ENCODE measurements around the gene RASGRP1. TPM values are rescaled to one million over a fixed set of nuclear protein-coding genes. Genes with fewer than 3 reads are reported as not detected.

The RASGRP1 gene
- total and polyA plus RNA-seq, 10 of the 15 experiments (the other 5 are each of a cell fraction or from before 2014, with no cell fraction given), result 5.6 to 234 (median 20.9) TPM

GRCh38 chr15:38453971-38454695 lies 110.5 kb downstream of the RASGRP1 start, which contains the start of gene FAM98B (continued):
- TF ChIP-seq ZNF384 (IDR thresholded peaks at IDR 0.05; ENCODE audit: borderline replicate concordance, low read depth, low read length) (no peak), USF1 (IDR thresholded peaks at IDR 0.05; ENCODE audit: borderline replicate concordance, extremely low read length, insufficient read depth, low read depth, low read length) (peak; percentile 35), DPF2 (IDR thresholded peaks at IDR 0.05) (peak; percentile 49), ETV6 (conservative IDR thresholded peaks at IDR 0.05 in 1 of 2, IDR thresholded peaks at IDR 0.05 in 1 of 2; ENCODE audit: borderline replicate concordance in 1 of 2, low read depth in 1 of 2) (peak in 1 of 2 experiments; percentile 36; a peak in 1 of 4 replicates), BCLAF1 (IDR thresholded peaks at IDR 0.05) (no peak), ELK1 (IDR thresholded peaks at IDR 0.05; ENCODE audit: low read depth, low read length) (peak; percentile 59; the same call in 1 of the 2 replicates), ZNF274 (IDR thresholded peaks at IDR 0.05; ENCODE audit: insufficient read depth, insufficient read length) (no peak), TCF7 (IDR thresholded peaks at IDR 0.05; ENCODE audit: borderline replicate concordance) (peak; percentile 73; the same call in 1 of the 2 replicates), NR2C1 (IDR thresholded peaks at IDR 0.05) (peak; percentile 94), BRCA1 (IDR thresholded peaks at IDR 0.05; ENCODE audit: low read depth, low read length) (no peak), MEF2A (IDR thresholded peaks at IDR 0.05; ENCODE audit: insufficient read depth, low read depth, low read length) (no peak), HDGF (IDR thresholded peaks at IDR 0.05) (no peak), USF2 (IDR thresholded peaks at IDR 0.05; ENCODE audit: borderline replicate concordance, low read depth, low read length) (no peak), CBX5 (IDR thresholded peaks at IDR 0.05; ENCODE audit: low read depth) (peak; percentile 97), ZSCAN29 (IDR thresholded peaks at IDR 0.05) (peak; percentile 72; the same call in 1 of the 2 replicates), RELA (IDR thresholded peaks at IDR 0.05; ENCODE audit: borderline replicate concordance, partially characterized antibody) (peak; percentile 57), YBX1 (IDR thresholded peaks at IDR 0.05) (no peak), PBX3 (IDR thresholded peaks at IDR 0.05; ENCODE audit: insufficient replicate concordance, low read depth, low read length) (no peak), SIN3A (IDR thresholded peaks at IDR 0.05; ENCODE audit: low read depth, low read length) (peak; percentile 73; the same call in 1 of the 2 replicates), IRF3 (IDR thresholded peaks at IDR 0.05) (peak; percentile 38; the same call in 1 of the 2 replicates), CHD1 (IDR thresholded peaks at IDR 0.05; ENCODE audit: low read depth, low read length) (no peak; the same call in 1 of the 2 replicates), NBN (IDR thresholded peaks at IDR 0.05) (peak; percentile 81)

Measured in GM12878 (cell line).